Caki2 (cell line): ENCODE data around the gene RAB4B. TPM values are rescaled to one million over a fixed set of nuclear protein-coding genes. Genes with fewer than 3 reads are reported as not detected.
"Not testable (repeated sequence)": the region's sequence is repeated elsewhere in the genome, so short reads cannot be mapped to it uniquely, and the experiment has no call there.

Source experiments
- DNase-seq: peaks from one replicate; pipeline ENCODE4 v3.0.0-alpha.2; 2015; ENCODE audit warnings: low read depth
- in situ Hi-C: cut with HindIII; loops from 2 replicates; pipeline ENCODE4 v1.10.0; 2016; ENCODE audit warnings: low sequenced_read_pairs, low pct_unique_long_range_greater_than_20kb, mixed read lengths
- total RNA-seq: library from RNA; depleted of rRNA; stranded (reverse); fragments of >200 nt; shearing (Covaris generic); gene quantifications from 2 replicates; pipeline ENCODE4 v1.2.3, GENCODE V29; 2014; ENCODE audit warnings: low replicate concordance

Gene RAB4B
- total RNA-seq, 1 experiment from 2014 or later: 62.7 TPM

GRCh38 chr19:40810160-40810559 lies 32.1 kb downstream of the RAB4B start:
- no peak for DNase-seq
- in situ Hi-C loops: no loop called here

DNA sequence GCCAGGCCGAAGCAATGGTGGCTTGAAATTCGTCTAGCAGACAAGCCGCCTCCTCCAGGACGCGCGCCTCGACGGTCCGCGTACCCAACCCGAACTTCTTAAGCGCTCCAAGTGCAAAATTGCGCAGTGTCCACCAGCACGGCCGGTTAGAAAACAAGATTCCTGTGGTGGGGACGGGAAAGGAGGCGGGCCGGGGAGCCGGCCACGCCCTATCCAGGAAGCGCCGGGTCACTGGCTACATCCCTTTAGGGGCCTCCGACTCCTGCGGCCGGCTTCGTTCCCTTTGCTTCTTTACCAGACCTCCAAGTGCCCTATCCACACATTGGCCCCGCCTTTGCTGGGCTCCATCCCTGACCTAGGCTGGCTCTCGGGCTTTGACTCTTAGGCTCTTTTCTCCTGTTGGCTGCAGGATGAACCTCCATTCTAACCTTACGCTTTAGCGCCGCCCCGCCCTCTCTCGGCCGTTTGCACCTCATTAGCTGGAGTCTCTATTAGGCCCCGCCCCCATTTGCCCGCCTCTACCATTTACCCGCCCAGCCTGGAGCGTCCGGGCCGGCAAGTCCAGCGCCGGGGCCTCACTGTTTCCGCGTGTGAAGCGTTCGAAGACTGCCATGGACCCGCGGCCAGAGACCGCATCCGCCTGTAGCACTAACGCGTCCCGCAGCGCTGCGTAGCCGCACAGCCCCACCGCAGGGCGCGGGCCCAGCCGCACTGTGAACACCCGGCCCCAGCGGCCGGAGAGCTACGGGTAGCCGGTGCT lies 32.8 kb downstream of the RAB4B start:
- peak; percentile 96 for DNase-seq
- in situ Hi-C loops: not testable (repeated sequence)

- no peak for DNase-seq
- in situ Hi-C loops: no loop called here
Observed at GRCh38 chr19:40811478-40812341, 33.7 kb downstream of the RAB4B start.

GRCh38 chr19:40812571-40812970 lies 34.5 kb downstream of the RAB4B start:
- in situ Hi-C loops, DNase-seq: not testable (repeated sequence)

GRCh38 chr19:40813182-40813581 lies 35.1 kb downstream of the RAB4B start:
- in situ Hi-C loops: no loop called here
- DNase-seq: no peak

DNA sequence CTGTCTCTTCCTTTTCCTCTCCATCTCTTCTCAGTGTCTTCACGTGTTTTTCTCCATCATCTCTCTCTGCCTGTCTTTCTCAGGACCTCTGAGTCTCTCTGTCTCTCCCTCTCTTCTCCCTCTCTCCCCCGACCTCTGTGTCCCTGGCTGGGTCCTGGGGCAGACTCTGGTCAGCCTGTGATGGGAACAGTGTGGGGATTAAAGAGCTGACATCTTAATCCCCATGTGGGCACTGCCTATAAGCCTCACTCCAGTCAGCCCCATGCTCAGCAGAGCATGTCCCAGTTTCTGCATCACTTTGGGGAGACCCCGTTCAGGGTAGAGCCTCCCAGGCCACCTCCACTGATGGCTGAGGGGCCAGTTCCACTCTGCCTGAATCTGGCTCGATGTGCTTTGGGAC lies 37.2 kb downstream of the RAB4B start:
- DNase-seq: no peak
- in situ Hi-C loops: no loop called here

- in situ Hi-C loops: not testable (repeated sequence)
- peak; percentile 59 for DNase-seq
Observed at GRCh38 chr19:40818480-40819399, 40.7 kb downstream of the RAB4B start.

GRCh38 chr19:40819479-40820234 lies 41.6 kb downstream of the RAB4B start:
- in situ Hi-C loops, DNase-seq: not testable (repeated sequence)

DNA sequence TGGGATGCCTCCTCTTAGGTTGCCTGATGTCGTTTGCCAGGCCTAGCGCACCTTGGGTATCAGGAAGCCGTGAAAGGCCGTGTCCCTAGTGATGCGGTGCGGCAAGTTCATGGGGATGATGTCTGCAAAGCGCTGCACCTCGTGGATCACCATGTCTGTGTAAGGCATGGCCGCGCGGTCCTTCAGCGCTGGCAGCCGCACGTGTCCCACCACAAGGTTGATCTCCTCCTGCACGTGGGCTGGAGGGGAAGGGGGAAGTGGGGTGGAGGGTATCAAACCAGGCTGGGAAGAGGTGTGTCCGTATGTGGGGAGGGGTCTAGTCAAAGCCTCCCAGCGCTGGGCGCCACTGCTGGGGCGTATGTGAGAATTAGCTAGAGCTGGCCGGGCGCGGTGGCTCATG lies 44.1 kb downstream of the RAB4B start:
- DNase-seq: no peak
- in situ Hi-C loops: no loop called here

- in situ Hi-C loops, DNase-seq: not testable (repeated sequence)
Observed at GRCh38 chr19:40822704-40823553, 44.9 kb downstream of the RAB4B start.

GRCh38 chr19:40824916-40825315 lies 46.9 kb downstream of the RAB4B start:
- DNase-seq, in situ Hi-C loops: not testable (repeated sequence)

DNA sequence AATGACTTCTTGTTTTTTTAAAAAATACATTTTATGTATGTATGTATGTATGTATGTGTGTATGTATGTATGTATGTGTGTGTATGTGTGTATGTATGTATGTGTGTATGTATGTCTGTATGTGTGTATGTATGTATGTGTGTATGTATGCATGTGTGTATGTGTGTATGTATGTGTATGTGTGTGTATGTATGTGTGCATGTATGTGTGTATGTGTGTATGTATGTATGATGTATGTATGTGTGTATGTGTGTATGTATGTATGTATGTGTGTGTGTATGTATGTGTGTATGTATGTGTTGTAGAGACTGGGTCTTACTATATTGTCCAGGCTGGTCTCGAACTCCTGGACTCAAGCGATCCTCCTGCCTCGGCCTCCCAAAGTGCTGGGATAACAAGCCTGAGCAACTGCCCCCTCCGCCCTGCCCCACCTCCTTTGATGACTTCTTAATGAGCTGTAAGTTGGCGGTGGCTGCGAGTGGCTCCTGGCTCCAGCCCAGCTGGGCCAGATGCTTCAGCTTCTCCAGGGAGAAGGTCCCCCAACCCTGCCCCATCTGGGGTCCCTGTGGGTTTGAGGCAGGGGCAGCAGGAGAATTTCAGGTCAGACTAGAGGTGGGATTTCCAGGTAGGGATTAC lies 47.5 kb downstream of the RAB4B start:
- in situ Hi-C loops: not testable (repeated sequence)

GRCh38 chr19:40826312-40826698 lies 48.3 kb downstream of the RAB4B start:
- in situ Hi-C loops, DNase-seq: not testable (repeated sequence)

More for the DNA sequence above, 47.5 kb downstream of the RAB4B start:
- DNase-seq: not testable (repeated sequence)

DNA sequence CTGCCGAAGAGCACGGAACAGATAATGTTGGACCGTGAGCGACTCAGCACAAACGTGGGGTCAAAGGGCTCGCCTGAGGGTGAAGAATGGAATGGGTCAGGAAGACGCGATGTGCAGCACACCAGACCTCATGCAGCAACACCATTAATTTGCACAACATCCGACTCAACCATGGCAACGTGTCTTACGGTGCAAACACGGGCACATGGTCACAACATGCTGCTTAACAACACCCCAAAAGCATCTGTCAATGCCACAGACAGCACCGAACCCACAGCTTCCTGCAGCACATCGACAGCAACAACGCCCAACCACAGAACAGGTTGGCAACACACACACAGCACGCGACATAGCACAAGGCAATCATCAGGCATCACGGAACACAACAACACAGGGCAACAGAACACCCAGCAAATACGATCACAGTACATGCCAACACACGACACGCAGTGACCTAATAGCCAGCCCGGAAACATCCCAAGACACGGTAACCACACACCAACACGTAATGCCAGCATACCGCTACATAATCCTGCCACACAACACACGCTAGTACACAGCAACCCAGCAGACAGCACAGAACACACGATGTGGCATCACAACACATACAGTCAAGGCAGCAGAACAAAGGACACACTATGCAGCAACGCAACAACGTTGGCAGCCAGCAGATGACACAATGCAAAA lies 48.8 kb downstream of the RAB4B start:
- DNase-seq, in situ Hi-C loops: not testable (repeated sequence)

GRCh38 chr19:40827386-40828247 lies 49.6 kb downstream of the RAB4B start:
- no peak for DNase-seq
- in situ Hi-C loops: no loop called here
